Astrocyte (in vitro differentiated cells and primary cell): ENCODE measurements around the gene LYPD4. TPM values are rescaled to one million over a fixed set of nuclear protein-coding genes. Genes with fewer than 3 reads are reported as not detected.

Experiments
- DNase-seq: peaks from one replicate; pipeline ENCODE4 v3.0.0-alpha.2; 2010; ENCODE audit warnings: low read depth
- FAIRE-seq: peaks from 2 replicates; lab custom pipeline; 2011; peaks lifted over from hg19 to GRCh38; lab: Jason Lieb, UNC
- H2AFZ ChIP-seq: 2 replicates; pipeline ENCODE4 v1.6.0; 2012; ENCODE audit warnings: low read depth, low read length, inconsistent platforms
- H3K27ac ChIP-seq: 2 replicates; pipeline ENCODE4 v1.5.1; 2011; ENCODE audit warnings: low read depth, low read length, inconsistent platforms
- H3K27me3 ChIP-seq: 2 replicates; pipeline ENCODE4 v1.6.0; 2011; ENCODE audit warnings: low read length, inconsistent platforms; ENCODE audit not compliant: insufficient read depth
- H3K36me3 ChIP-seq: 2 replicates; pipeline ENCODE4 v1.5.1; 2011; ENCODE audit warnings: low read length, inconsistent platforms; ENCODE audit not compliant: insufficient read depth
- H3K4me1 ChIP-seq: 2 replicates; pipeline ENCODE4 v1.5.1; 2011; ENCODE audit warnings: low read length, inconsistent platforms; ENCODE audit not compliant: insufficient read depth
- H3K4me2 ChIP-seq: 2 replicates; pipeline ENCODE4 v1.6.0; 2012; ENCODE audit warnings: low read length, inconsistent platforms
- H3K4me3 ChIP-seq: 2 replicates; pipeline ENCODE4 v1.5.1; 2011; ENCODE audit warnings: low read depth, mild to moderate bottlenecking, low read length, inconsistent platforms; ENCODE audit not compliant: insufficient read depth
- H3K79me2 ChIP-seq: 2 replicates; pipeline ENCODE4 v1.6.0; 2012; ENCODE audit warnings: mild to moderate bottlenecking, low read length, inconsistent platforms; ENCODE audit not compliant: insufficient read depth
- H3K9ac ChIP-seq: 2 replicates; pipeline ENCODE4 v1.6.0; 2012; ENCODE audit warnings: mild to moderate bottlenecking, low read length, inconsistent platforms
- H3K9me3 ChIP-seq: 2 replicates; pipeline ENCODE4 v1.5.1; 2012; ENCODE audit warnings: low read depth, mild to moderate bottlenecking, low read length, inconsistent platforms; ENCODE audit not compliant: insufficient read depth
- H4K20me1 ChIP-seq: 2 replicates; pipeline ENCODE4 v1.6.0; 2012; ENCODE audit warnings: low read length, inconsistent platforms; ENCODE audit not compliant: insufficient read depth
- H3K27ac Mint-ChIP-seq: one replicate; pipeline ENCODE4 v1.8.0; 2021; ENCODE audit warnings: mild to moderate bottlenecking, mixed read lengths; ENCODE audit not compliant: unreplicated experiment
- H3K27me3 Mint-ChIP-seq: one replicate; pipeline ENCODE4 v1.8.0; 2021; ENCODE audit warnings: low read depth, mixed read lengths; ENCODE audit not compliant: unreplicated experiment
- H3K36me3 Mint-ChIP-seq: one replicate; pipeline ENCODE4 v1.8.0; 2021; ENCODE audit warnings: low read depth, mixed read lengths; ENCODE audit not compliant: unreplicated experiment
- H3K4me1 Mint-ChIP-seq: one replicate; pipeline ENCODE4 v1.8.0; 2021; ENCODE audit warnings: low read depth, mixed read lengths; ENCODE audit not compliant: unreplicated experiment
- H3K4me3 Mint-ChIP-seq: one replicate; pipeline ENCODE4 v1.8.0; 2021; ENCODE audit warnings: mild to moderate bottlenecking, moderate library complexity, mixed read lengths; ENCODE audit not compliant: unreplicated experiment
- H3K9me3 Mint-ChIP-seq: one replicate; pipeline ENCODE4 v1.8.0; 2021; ENCODE audit warnings: mild to moderate bottlenecking, mixed read lengths; ENCODE audit not compliant: unreplicated experiment
- CTCF ChIP-seq: IDR thresholded peaks from 2 replicates; pipeline ENCODE4 v1.5.1; 2011; ENCODE audit warnings: low read depth, mild to moderate bottlenecking, inconsistent platforms, low read length, moderate library complexity; ENCODE audit not compliant: insufficient read depth
- EZH2 ChIP-seq: IDR thresholded peaks from 2 replicates; pipeline ENCODE4 v1.6.1; 2012; ENCODE audit warnings: mild to moderate bottlenecking, low read length, inconsistent platforms; ENCODE audit not compliant: insufficient read depth
- total RNA-seq: library from RNA; stranded (reverse); gene quantifications from 2 replicates; pipeline ENCODE4 v1.2.1, GENCODE V29; 2021

LYPD4 gene
- total RNA-seq, 1 donor from 2014 or later: not detected

DNA sequence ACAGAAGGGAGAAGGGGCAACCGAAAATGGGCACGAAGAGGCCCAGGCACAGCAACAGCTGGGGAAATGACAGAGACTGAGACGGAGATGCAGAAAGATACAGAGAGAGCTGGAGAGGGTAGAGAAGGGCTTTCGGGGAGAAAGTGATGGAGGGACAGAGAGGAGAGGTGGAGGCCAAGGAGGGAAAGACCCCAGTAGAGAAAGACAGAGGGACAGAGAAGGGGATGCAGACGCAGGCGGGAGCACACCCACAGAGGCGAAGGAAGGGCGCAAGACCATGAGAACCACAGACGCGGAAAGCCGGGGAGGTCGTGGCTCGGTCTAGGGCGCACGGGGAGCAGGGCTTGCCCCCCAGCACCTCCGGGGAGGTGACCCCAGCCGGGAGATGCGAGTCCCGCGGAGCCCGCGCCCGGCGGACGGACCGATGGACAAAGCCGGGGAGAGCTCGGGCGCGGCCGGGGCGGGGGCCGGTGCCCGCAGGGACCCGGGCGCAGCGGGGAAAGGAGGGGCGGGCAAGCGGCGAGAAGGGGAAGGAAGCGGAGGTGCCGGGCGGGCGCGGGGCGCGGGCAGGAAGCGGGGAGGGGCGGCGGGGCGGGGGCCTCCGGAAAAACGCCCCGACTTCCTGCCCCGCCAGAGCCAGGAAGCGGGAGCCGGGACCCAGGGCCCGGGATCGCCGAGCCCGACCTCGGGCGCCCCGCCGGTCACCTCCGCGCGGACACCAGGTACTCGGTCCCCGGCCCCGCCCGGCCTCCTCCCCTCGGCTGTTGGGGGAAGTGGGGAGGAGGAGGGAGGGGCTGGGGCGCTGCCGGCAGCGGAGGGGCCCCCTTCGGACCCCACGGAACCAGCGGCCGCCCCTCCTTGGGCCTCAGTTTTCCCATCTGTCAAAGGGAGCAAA lies 38.3 kb upstream of the LYPD4 start, which contains the start of gene ARHGEF1:
Gene ARHGEF1, plus strand, starts transcription at position 617 of the 895 bp plus-strand sequence. CDS start 4,899 bp downstream, outside the sequence.
- no peaks in the 10 kb centered on the region for H3K9me3 Mint-ChIP-seq
- peaks cover 24% of the 10 kb centered on the region for H3K4me1 ChIP-seq
- no peak for DNase-seq
- peaks cover 23% of the 10 kb centered on the region for H4K20me1 ChIP-seq
- TF ChIP-seq CTCF (no peak), EZH2 (no peak)
- peaks cover under 1% of the 10 kb centered on the region for H3K27me3 ChIP-seq
- no peaks in the 10 kb centered on the region for H3K36me3 ChIP-seq
- peaks cover 7% of the 10 kb centered on the region for H3K27me3 Mint-ChIP-seq
- peak within 1 kb of the TSS; percentile 68 for H3K27ac Mint-ChIP-seq
- peak within 1 kb of the TSS; percentile 79 for H3K4me3 ChIP-seq
- no peak for FAIRE-seq
- no peak within 1 kb of the TSS for H3K27ac ChIP-seq
- H3K4me2 ChIP-seq: peak within 1 kb of the TSS; percentile 98
- peaks cover 37% of the 10 kb centered on the region for H3K79me2 ChIP-seq
- H3K9ac ChIP-seq: peak within 1 kb of the TSS; percentile 90
- peaks cover 13% of the 10 kb centered on the region for H3K4me1 Mint-ChIP-seq
- H2AFZ ChIP-seq: peak within 1 kb of the TSS; percentile 87
- H3K36me3 Mint-ChIP-seq: peaks cover 10% of the 10 kb centered on the region
- no peaks in the 10 kb centered on the region for H3K9me3 ChIP-seq
- H3K4me3 Mint-ChIP-seq: peak within 1 kb of the TSS; percentile 92

DNA sequence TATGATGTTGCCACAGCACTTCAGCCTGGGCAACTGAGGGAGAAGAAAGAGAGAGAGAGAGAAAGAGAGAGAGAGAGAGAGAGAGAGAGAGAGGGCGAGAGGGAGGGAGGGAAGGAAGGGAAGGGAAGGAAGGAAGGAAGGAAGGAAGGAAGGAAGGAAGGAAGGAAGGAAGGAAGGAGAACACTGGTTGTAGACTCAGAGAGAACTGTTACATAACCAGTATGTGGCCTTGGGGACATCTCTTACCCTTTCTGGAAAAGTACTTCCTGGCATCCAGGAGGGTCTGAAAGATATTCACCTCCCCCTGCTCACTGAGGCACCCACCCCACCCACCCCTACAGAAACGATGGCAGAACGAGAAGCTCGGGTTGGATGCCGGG lies 35.8 kb upstream of the LYPD4 start:
- Histone ChIP-seq H4K20me1 (peaks cover 4% of the 10 kb centered on the region), H3K36me3 (no peaks in the 10 kb centered on the region), H3K9me3 (no peaks in the 10 kb centered on the region), H2AFZ (no peak overlapping the region), H3K27ac (no peak overlapping the region), H3K9ac (no peak overlapping the region), H3K79me2 (peaks cover 13% of the 10 kb centered on the region), H3K4me2 (no peak overlapping the region), H3K27me3 (peaks cover 2% of the 10 kb centered on the region), H3K4me1 (peaks cover 9% of the 10 kb centered on the region), H3K4me3 (no peak overlapping the region)
- Mint-ChIP-seq H3K27ac (no peak overlapping the region), H3K36me3 (no peaks in the 10 kb centered on the region), H3K4me3 (no peak overlapping the region), H3K27me3 (peaks cover 7% of the 10 kb centered on the region), H3K4me1 (peaks cover 3% of the 10 kb centered on the region), H3K9me3 (no peaks in the 10 kb centered on the region)
- FAIRE-seq (no peak), DNase-seq (no peak)
- no peak for TF ChIP-seq CTCF
- no peak for TF ChIP-seq EZH2
